Esophagus muscularis mucosa (tissue), 3 donors: ENCODE results near the gene NSUN4.

Experiments
- CTCF ChIP-seq, 3 experiments: fragments of 200-600 bp in 2 of 3; fragments of 450-650 bp in 1 of 3; sonication (generic) in 2 of 3; IDR thresholded peaks; one replicate each; pipeline ENCODE4 v1.5.1; 2017 to 2019; ENCODE audit warnings: antibody characterized with exemption in 3 of 3, mild to moderate bottlenecking in 2 of 3, moderate library complexity in 1 of 3
- POLR2AphosphoS5 ChIP-seq, 2 donors: sonication (generic); formaldehyde crosslinking; IDR thresholded peaks; one replicate each; pipeline ENCODE4 v1.6.1; 2017; ENCODE audit warnings: antibody characterized with exemption in 2 of 2

GRCh38 chr1:46303038-46303871 lies 37.4 kb upstream of the NSUN4 start, which contains the start of the genes LRRC41 and UQCRH:
- TF ChIP-seq CTCF (IDR thresholded peaks at IDR 0.05) = no peak
- TF ChIP-seq POLR2AphosphoS5 (IDR thresholded peaks at IDR 0.05) = peak; percentile 95
